ENCODE measurements around the gene GTPBP6. TPM values are rescaled to one million over a fixed set of nuclear protein-coding genes. Genes with fewer than 3 reads are reported as not detected.

GTPBP6 gene
- total RNA-seq, 2 experiments from 2014 or later: 68.0 to 68.3 TPM

GRCh38 chrX:358651-359143 is 40.1 kb upstream of the GTPBP6 start:
- Mint-ChIP-seq H3K27ac (peak overlapping the region; percentile 95), H3K4me1 (ENCODE audit: low read depth) (peaks cover 21% of the 10 kb centered on the region), H3K27me3 (no peaks in the 10 kb centered on the region), H3K9me3 (peaks cover 20% of the 10 kb centered on the region), H3K36me3 (ENCODE audit: low read depth) (peaks cover 80% of the 10 kb centered on the region), H3K4me3 (no peak overlapping the region)
- POLR2A ChIA-PET: no interaction called here
- DNase-seq (no peak), ATAC-seq (no peak)
- CTCF ChIA-PET: no interaction called here
- no peak for TF ChIP-seq CTCF (IDR thresholded peaks at IDR 0.05)
- intact Hi-C loops (cut with micrococcal nuclease): no loop called here

GRCh38 chrX:357693-358471 is 39.3 kb upstream of the GTPBP6 start:
- H3K36me3 Mint-ChIP-seq (ENCODE audit: low read depth): peaks cover 72% of the 10 kb centered on the region
- peaks cover 21% of the 10 kb centered on the region for H3K4me1 Mint-ChIP-seq (ENCODE audit: low read depth)
- no peaks in the 10 kb centered on the region for H3K27me3 Mint-ChIP-seq
- no peak for TF ChIP-seq CTCF (IDR thresholded peaks at IDR 0.05)
- peaks cover 20% of the 10 kb centered on the region for H3K9me3 Mint-ChIP-seq
- H3K27ac Mint-ChIP-seq: peak overlapping the region; percentile 95
- H3K4me3 Mint-ChIP-seq: peak overlapping the region; percentile 49
- DNase-seq (peak; percentile 76), ATAC-seq (peak; percentile 99)
- POLR2A ChIA-PET: no interaction called here
- CTCF ChIA-PET: no interaction called here
- intact Hi-C loops (cut with micrococcal nuclease): no loop called here

- intact Hi-C loops (cut with micrococcal nuclease): no loop called here
- ChIA-PET POLR2A (no interaction called here), CTCF (no interaction called here)
- H3K4me3 Mint-ChIP-seq: peak overlapping the region; percentile 49
- H3K27me3 Mint-ChIP-seq: no peaks in the 10 kb centered on the region
- H3K4me1 Mint-ChIP-seq (ENCODE audit: low read depth): peaks cover 21% of the 10 kb centered on the region
- TF ChIP-seq CTCF (IDR thresholded peaks at IDR 0.05): no peak
- peak overlapping the region; percentile 95 for H3K27ac Mint-ChIP-seq
- H3K9me3 Mint-ChIP-seq: peaks cover 20% of the 10 kb centered on the region
- peak; percentile 55 for ATAC-seq
- DNase-seq: no peak
- peaks cover 65% of the 10 kb centered on the region for H3K36me3 Mint-ChIP-seq (ENCODE audit: low read depth)
Observed at GRCh38 chrX:357035-357692, 38.6 kb upstream of the GTPBP6 start.

GRCh38 chrX:356385-357034 is 37.9 kb upstream of the GTPBP6 start:
- H3K4me1 Mint-ChIP-seq (ENCODE audit: low read depth): peaks cover 21% of the 10 kb centered on the region
- peaks cover 20% of the 10 kb centered on the region for H3K9me3 Mint-ChIP-seq
- H3K27ac Mint-ChIP-seq: peak overlapping the region; percentile 95
- intact Hi-C loops (cut with micrococcal nuclease): no loop called here
- no peak overlapping the region for H3K4me3 Mint-ChIP-seq
- no peaks in the 10 kb centered on the region for H3K27me3 Mint-ChIP-seq
- no peak for ATAC-seq
- no peak for TF ChIP-seq CTCF (IDR thresholded peaks at IDR 0.05)
- ChIA-PET POLR2A (no interaction called here), CTCF (no interaction called here)
- H3K36me3 Mint-ChIP-seq (ENCODE audit: low read depth): peaks cover 59% of the 10 kb centered on the region
- no peak for DNase-seq
